Aorta (tissue), 5 donors: ENCODE measurements around the gene AUTS2. TPM values are rescaled to one million over a fixed set of nuclear protein-coding genes. Genes with fewer than 3 reads are reported as not detected.

ENCODE experiments used
- ATAC-seq: fragments of 200-7000 bp; cut with Tn5 transposase; one replicate; pipeline ENCODE4 v1.9.1; 2022; ENCODE audit warnings: moderate library complexity; ENCODE audit not compliant: low FRiP score
- DNase-seq, 2 donors: peaks; one replicate each; pipeline ENCODE4 v3.0.0-alpha.2; 2020
- H3K27ac ChIP-seq, 2 donors: one replicate each; pipeline ENCODE4 v1.5.1; 2013; ENCODE audit warnings: low read length in 2 of 2, mild to moderate bottlenecking in 2 of 2, moderate library complexity in 2 of 2, control low read depth in 1 of 2, inconsistent platforms in 1 of 2, low read depth in 1 of 2
- H3K27me3 ChIP-seq, 2 donors: one replicate each; pipeline ENCODE4 v1.6.1; 2013; ENCODE audit warnings: control low read depth in 1 of 2, low read length in 1 of 2, mild to moderate bottlenecking in 1 of 2, moderate library complexity in 1 of 2; ENCODE audit not compliant: insufficient read depth in 2 of 2, control insufficient read depth in 1 of 2
- H3K36me3 ChIP-seq, 2 donors: one replicate each; pipeline ENCODE4 v1.6.1; 2013; ENCODE audit warnings: control low read depth in 1 of 2, low read length in 1 of 2, mild to moderate bottlenecking in 1 of 2; ENCODE audit not compliant: insufficient read depth in 2 of 2, control insufficient read depth in 1 of 2
- H3K4me1 ChIP-seq, 2 donors: one replicate each; pipeline ENCODE4 v1.6.1; 2013; ENCODE audit warnings: low read length in 2 of 2, control low read depth in 1 of 2, mild to moderate bottlenecking in 1 of 2, moderate library complexity in 1 of 2; ENCODE audit not compliant: insufficient read depth in 2 of 2, control insufficient read depth in 1 of 2
- H3K4me3 ChIP-seq, 2 donors: one replicate each; pipeline ENCODE4 v1.5.1; 2013; ENCODE audit warnings: low read length in 2 of 2, control low read depth in 1 of 2, mild to moderate bottlenecking in 1 of 2
- H3K9me3 ChIP-seq: one replicate; pipeline ENCODE4 v1.6.1; 2013; ENCODE audit warnings: mild to moderate bottlenecking, low read length; ENCODE audit not compliant: control insufficient read depth
- WGBS, 2 donors: extraction: QIAGEN DNeasy Blood & Tissue Kit; methylation state at CpG; one replicate each; pipeline ENCODE4 v1.1.7; 2013; 5-methylcytosine and 5-hydroxymethylcytosine counted together
- intact Hi-C, 2 donors: fragments of 100-400 bp; cut with DNase I; formaldehyde crosslinking; loops; one replicate each; pipeline versions ENCODE4 v1.14.2 to v1.15.0; 2022
- polyA plus RNA-seq, 2 donors: library from polyadenylated mRNA; stranded (reverse); fragments of 200-250 nt; gene quantifications; one replicate each; pipeline ENCODE4 v1.2.3, GENCODE V29; 2013
- total RNA-seq, 2 donors: library from RNA; stranded (reverse); fragmentation: NEBNext Ultra II Directional; extraction: Animal tissue kit (Norgen Biotek cat#: 25700); gene quantifications; one replicate each; pipeline ENCODE4 v1.2.1, GENCODE V29; 2021
- donor health status: healthy with polysubstance abuse.
- donor health status: Bipolar disorder and iron deficiency.
- donor health status: DM: no; HTN: no; CAD: no.
- donor health status: DM: no; HTN: no; CAD: no.
- donor health status: DM: yes; HTN: yes; CAD: no.

The AUTS2 gene
- total and polyA plus RNA-seq, 4 donors, result 3.9 to 102 (median 57.0) TPM

- ATAC-seq (no peak), DNase-seq (no peak)
- Histone ChIP-seq H3K9me3 (no peaks in the 10 kb centered on the region), H3K27ac (no peak overlapping the region), H3K4me1 (peaks cover 0 to 4% of the 10 kb centered on the region in 2 donors), H3K36me3 (no peaks in the 10 kb centered on the region), H3K4me3 (no peak overlapping the region), H3K27me3 (no peaks in the 10 kb centered on the region)
- intact Hi-C loops, result no loop called here
- 79 to 86% methylated on average over 4 of the region's 4 CpGs for WGBS, 2 donors
These were observed 383.4 kb downstream of the AUTS2 start for GRCh38 chr7:69981646-69982045.

GRCh38 chr7:69982197-69982596 lies 383.9 kb downstream of the AUTS2 start:
- Histone ChIP-seq H3K9me3 (no peaks in the 10 kb centered on the region), H3K4me1 (peaks cover 0 to 4% of the 10 kb centered on the region in 2 donors), H3K27ac (no peak overlapping the region), H3K36me3 (no peaks in the 10 kb centered on the region), H3K27me3 (no peaks in the 10 kb centered on the region), H3K4me3 (no peak overlapping the region)
- intact Hi-C loops, result no loop called here
- 0 to 1% methylated on average over 1 of the region's 1 CpG for WGBS, 2 donors
- DNase-seq (no peak), ATAC-seq (no peak)

- H3K9me3 ChIP-seq, result no peaks in the 10 kb centered on the region
- intact Hi-C loops, result no loop called here
- no peaks in the 10 kb centered on the region for H3K27me3 ChIP-seq
- 98% methylated on average over 5 of the region's 5 CpGs for WGBS, 2 donors
- H3K4me1 ChIP-seq, result no peaks in the 10 kb centered on the region
- ATAC-seq (no peak), DNase-seq (no peak)
- no peak overlapping the region for H3K4me3 ChIP-seq
- H3K27ac ChIP-seq, result no peak overlapping the region
- H3K36me3 ChIP-seq, result no peaks in the 10 kb centered on the region
These were observed 391.3 kb downstream of the AUTS2 start for GRCh38 chr7:69989551-69989950.

- DNase-seq (no peak), ATAC-seq (no peak)
- Histone ChIP-seq H3K4me3 (no peak overlapping the region), H3K36me3 (no peaks in the 10 kb centered on the region), H3K27me3 (no peaks in the 10 kb centered on the region), H3K4me1 (no peaks in the 10 kb centered on the region), H3K9me3 (no peaks in the 10 kb centered on the region), H3K27ac (no peak overlapping the region)
- 85 to 91% methylated on average over 4 of the region's 4 CpGs for WGBS, 2 donors
- intact Hi-C loops, result no loop called here
These were observed 394.7 kb downstream of the AUTS2 start for GRCh38 chr7:69992938-69993337.

GRCh38 chr7:69994218-69994617 lies 395.9 kb downstream of the AUTS2 start:
- Histone ChIP-seq H3K36me3 (no peaks in the 10 kb centered on the region), H3K4me1 (no peaks in the 10 kb centered on the region), H3K9me3 (no peaks in the 10 kb centered on the region), H3K27me3 (no peaks in the 10 kb centered on the region), H3K4me3 (no peak overlapping the region), H3K27ac (no peak overlapping the region)
- 55 to 78% methylated on average over 1 of the region's 1 CpG for WGBS, 2 donors
- intact Hi-C loops, result no loop called here
- DNase-seq (no peak), ATAC-seq (no peak)

GRCh38 chr7:69994886-69995542 lies 396.7 kb downstream of the AUTS2 start:
- Histone ChIP-seq H3K4me1 (no peaks in the 10 kb centered on the region), H3K27ac (no peak overlapping the region), H3K4me3 (no peak overlapping the region), H3K36me3 (no peaks in the 10 kb centered on the region), H3K27me3 (no peaks in the 10 kb centered on the region), H3K9me3 (no peaks in the 10 kb centered on the region)
- intact Hi-C loops, result no loop called here
- ATAC-seq (no peak), DNase-seq (no peak)
- WGBS, 2 donors, result 69 to 77% methylated on average over 7 of the region's 7 CpGs

- WGBS, 2 donors, result 89% methylated on average over 2 of the region's 2 CpGs
These were observed 397.8 kb downstream of the AUTS2 start for GRCh38 chr7:69996121-69996520.

GRCh38 chr7:70000737-70001348 lies 402.6 kb downstream of the AUTS2 start:
- Histone ChIP-seq H3K27me3 (no peaks in the 10 kb centered on the region), H3K27ac (no peak overlapping the region), H3K36me3 (no peaks in the 10 kb centered on the region), H3K4me1 (no peaks in the 10 kb centered on the region), H3K9me3 (no peaks in the 10 kb centered on the region), H3K4me3 (no peak overlapping the region)
- no peak for ATAC-seq
- intact Hi-C loops, result no loop called here
- no peak for DNase-seq
- 76 to 78% methylated on average over 5 of the region's 5 CpGs for WGBS, 2 donors

More at GRCh38 chr7:69996121-69996520, 397.8 kb downstream of the AUTS2 start:
- ATAC-seq, result no peak
- Histone ChIP-seq H3K4me1 (no peaks in the 10 kb centered on the region), H3K36me3 (no peaks in the 10 kb centered on the region), H3K4me3 (no peak overlapping the region), H3K27ac (no peak overlapping the region), H3K27me3 (no peaks in the 10 kb centered on the region), H3K9me3 (no peaks in the 10 kb centered on the region)
- intact Hi-C loops, result no loop called here
- no peak for DNase-seq

GRCh38 chr7:70005480-70005879 lies 407.2 kb downstream of the AUTS2 start:
- ATAC-seq, result no peak
- no peak overlapping the region for H3K27ac ChIP-seq

More at GRCh38 chr7:70005480-70005879, 407.2 kb downstream of the AUTS2 start:
- 83 to 94% methylated on average over 2 of the region's 2 CpGs for WGBS, 2 donors
- no peaks in the 10 kb centered on the region for H3K27me3 ChIP-seq
- no peak overlapping the region for H3K4me3 ChIP-seq
- H3K36me3 ChIP-seq, result no peaks in the 10 kb centered on the region
- no peaks in the 10 kb centered on the region for H3K4me1 ChIP-seq
- intact Hi-C loops, result no loop called here
- DNase-seq, result no peak
- H3K9me3 ChIP-seq, result no peaks in the 10 kb centered on the region
